ENCODE results near the gene ASAP3.
A peak's percentile ranks its signal among the peaks of the same experiment; 100 is the strongest.

ASAP3 gene

GRCh38 chr1:23477359-23478144 lies 6.4 kb downstream of the ASAP3 start:
- no peak for DNase-seq

- DNase-seq: no peak
These were observed 8.3 kb downstream of the ASAP3 start for GRCh38 chr1:23475641-23476040.

GRCh38 chr1:23475134-23475628 lies 8.8 kb downstream of the ASAP3 start:
- no peak for DNase-seq

GRCh38 chr1:23473037-23473800 lies 10.8 kb downstream of the ASAP3 start:
- no peak for DNase-seq

- DNase-seq: no peak
These were observed 11.5 kb downstream of the ASAP3 start for GRCh38 chr1:23472351-23473036.

GRCh38 chr1:23471473-23472075 lies 12.4 kb downstream of the ASAP3 start:
- DNase-seq: no peak

GRCh38 chr1:23470282-23471070 lies 13.5 kb downstream of the ASAP3 start:
- DNase-seq: peak; percentile 86

- no peak for DNase-seq
These were observed 14.5 kb downstream of the ASAP3 start for GRCh38 chr1:23469372-23469982.

GRCh38 chr1:23466423-23466989 lies 17.5 kb downstream of the ASAP3 start:
- no peak for DNase-seq

GRCh38 chr1:23463286-23463685 lies 20.7 kb downstream of the ASAP3 start:
- DNase-seq: no peak

- DNase-seq: no peak
These were observed 21.2 kb downstream of the ASAP3 start for GRCh38 chr1:23462766-23463165.

- DNase-seq: no peak
These were observed 22.9 kb downstream of the ASAP3 start for GRCh38 chr1:23461050-23461449.

GRCh38 chr1:23460519-23460918 lies 23.5 kb downstream of the ASAP3 start:
- DNase-seq: no peak

GRCh38 chr1:23459338-23459757 lies 24.6 kb downstream of the ASAP3 start:
- DNase-seq: no peak

GRCh38 chr1:23456226-23456625 lies 27.8 kb downstream of the ASAP3 start:
- no peak for DNase-seq

GRCh38 chr1:23453455-23454000 lies 30.5 kb downstream of the ASAP3 start:
- DNase-seq: no peak

- DNase-seq: no peak
These were observed 32.0 kb downstream of the ASAP3 start for GRCh38 chr1:23452011-23452411.

GRCh38 chr1:23451441-23451840 lies 32.5 kb downstream of the ASAP3 start:
- DNase-seq: no peak

- no peak for DNase-seq
These were observed 33.1 kb downstream of the ASAP3 start for GRCh38 chr1:23450894-23451293.

GRCh38 chr1:23449958-23450357 lies 34.0 kb downstream of the ASAP3 start:
- no peak for DNase-seq

GRCh38 chr1:23449306-23449705 lies 34.7 kb downstream of the ASAP3 start:
- no peak for DNase-seq

Measured in left hindlimb (tissue), 1 donor.